K562 (cell line): ENCODE measurements around the gene PRXL2A. TPM values are rescaled to one million over a fixed set of nuclear protein-coding genes. Genes with fewer than 3 reads are reported as not detected.

Source experiments
- ASH1L ChIP-seq: fragments of 450-650 bp; IDR thresholded peaks from 2 replicates; pipeline ENCODE4 v1.6.1; 2018; ENCODE audit warnings: borderline replicate concordance, mild to moderate bottlenecking, low read depth; ENCODE audit not compliant: partially characterized antibody
- BMI1 ChIP-seq: fragments of 150-350 bp; IDR thresholded peaks from 2 replicates; pipeline ENCODE4 v1.6.1; 2014; ENCODE audit warnings: low read length
- CC2D1A ChIP-seq: fragments of 450-650 bp; IDR thresholded peaks from 2 replicates; pipeline ENCODE4 v1.6.1; 2017; ENCODE audit warnings: mild to moderate bottlenecking
- HDAC2 ChIP-seq: fragments of 450-650 bp; IDR thresholded peaks from 2 replicates; pipeline ENCODE4 v1.6.1; 2016; ENCODE audit warnings: mild to moderate bottlenecking
- MGA ChIP-seq: fragments of 450-650 bp; IDR thresholded peaks from 2 replicates; pipeline ENCODE4 v1.6.1; 2016; ENCODE audit warnings: mild to moderate bottlenecking, moderate library complexity
- PML ChIP-seq: IDR thresholded peaks from 2 replicates; pipeline ENCODE4 v1.6.1; 2012; ENCODE audit warnings: low read length, inconsistent platforms
- RHOXF2B ChIP-seq: fragments of 250-450 bp; sonication (Bioruptor Pico); conservative IDR thresholded peaks from 2 replicates; pipeline ENCODE4 v1.5.1; 2021
- TAF1 ChIP-seq: IDR thresholded peaks from 2 replicates; pipeline ENCODE4 v1.6.1; 2011; ENCODE audit warnings: mild to moderate bottlenecking, low read length, moderate library complexity; ENCODE audit not compliant: insufficient read depth, control insufficient read depth, severe bottlenecking; ENCODE audit errors: extremely low read depth
- ZNF407 ChIP-seq: fragments of 450-650 bp; IDR thresholded peaks from 2 replicates; pipeline ENCODE4 v1.6.1; 2016; ENCODE audit warnings: low read depth
- polyA plus RNA-seq, 8 experiments: library from polyadenylated mRNA; depleted of rRNA in 4 of 8; stranded (reverse) in 5 of 8; unstranded in 3 of 8; fragments of >200 nt; fragmentation: Nextera tagmentation in 2 of 8; fragmentation: Illumina TruSeq in 1 of 8; extraction: Ambion mirVana in 2 of 8; extraction: Trizol in 1 of 8; gene quantifications; 2 replicates each; pipeline versions ENCODE4 v1.2.1 to v1.2.3, GENCODE V29; 2011 to 2014; ENCODE audit warnings: inconsistent platforms in 1 of 8, missing spikeins in 1 of 8
- total RNA-seq, 7 experiments: library from RNA; depleted of rRNA in 6 of 7; stranded (reverse); fragments of >200 nt in 6 of 7; fragmentation: Illumina TruSeq in 2 of 7; extraction: Trizol in 2 of 7; gene quantifications; 2 replicates each; pipeline versions ENCODE4 v1.2.1 to v1.2.3, GENCODE V29; 2011 to 2021; ENCODE audit warnings: low replicate concordance in 1 of 7

The PRXL2A gene
- total and polyA plus RNA-seq, 9 of the 15 experiments (the other 6 are each of a cell fraction or from before 2014, with no cell fraction given) = 0.14 to 1.2 (median 0.75) TPM

- no peak for TF ChIP-seq MGA
- TF ChIP-seq ASH1L = no peak
- no peak for TF ChIP-seq ZNF407
- TF ChIP-seq CC2D1A = peak; percentile 50; the same call in 1 of the 2 replicates
- TF ChIP-seq TAF1 = no peak
- no peak for TF ChIP-seq PML
- TF ChIP-seq RHOXF2B (CRISPR knock-in tag) = no peak
- no peak for TF ChIP-seq HDAC2
- 0 out of 2 replicates have a peak, but pooled peaks have one; percentile 34 for TF ChIP-seq BMI1
Measured at GRCh38 chr10:80382989-80383388, 25.4 kb upstream of the PRXL2A start (continued).
